ENCODE data around the gene ZNF556. TPM values are rescaled to one million over a fixed set of nuclear protein-coding genes. Genes with fewer than 3 reads are reported as not detected.

ZNF556 gene
- polyA plus RNA-seq, 1 donor (not counting 4 experiments of a cell fraction or from before 2014, with no cell fraction given), result 0.01 TPM

DNA sequence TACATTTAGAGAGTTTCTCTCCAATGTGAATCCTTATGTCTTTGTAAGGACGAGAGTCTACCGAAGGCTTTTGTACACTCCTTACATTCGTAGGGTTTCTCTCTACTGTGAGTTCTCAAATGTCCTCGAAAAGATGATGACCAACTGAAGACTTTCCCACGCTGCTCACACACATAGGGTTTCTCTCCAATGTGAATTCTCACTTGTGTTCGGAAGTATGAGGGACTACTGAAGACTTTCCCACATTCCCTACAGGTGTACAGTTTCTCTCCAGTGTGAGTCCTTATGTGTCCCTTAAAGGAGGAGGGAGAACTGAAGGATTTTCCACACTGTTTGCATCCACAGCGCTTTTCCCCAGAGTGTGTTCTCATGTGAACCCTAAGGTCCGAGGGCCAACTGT is 29.6 kb downstream of the ZNF556 start:
- Histone ChIP-seq H3K79me2 (ENCODE audit: control insufficient read depth, insufficient read depth, low read length) (peaks cover 5% of the 10 kb centered on the region), H3K27ac (ENCODE audit: control insufficient read depth, insufficient read depth, low read length) (no peak overlapping the region), H3K27me3 (ENCODE audit: control insufficient read depth, extremely low read depth, insufficient read depth, low read length) (no peaks in the 10 kb centered on the region), H3K36me3 (ENCODE audit: control insufficient read depth in 2 of 2, extremely low read depth in 1 of 2, insufficient read depth in 2 of 2, low read length in 2 of 2) (no peaks in the 10 kb centered on the region), H3K9me1 (ENCODE audit: control insufficient read depth, extremely low read depth, insufficient read depth, low read length) (no peaks in the 10 kb centered on the region), H3K4me1 (ENCODE audit: control insufficient read depth, extremely low read depth, insufficient read depth, low read length) (peaks cover under 1% of the 10 kb centered on the region), H3K4me3 (ENCODE audit: control insufficient read depth in 2 of 3, extremely low read depth in 1 of 3, insufficient read depth in 2 of 3, low read depth in 1 of 3, low read length in 3 of 3) (no peak overlapping the region), H2AFZ (ENCODE audit: control insufficient read depth, low read length) (no peak overlapping the region), H4K20me1 (ENCODE audit: control insufficient read depth, extremely low read depth, insufficient read depth, low read length) (no peaks in the 10 kb centered on the region), H3K9me3 (ENCODE audit: control insufficient read depth, low read depth, low read length) (peaks cover 4% of the 10 kb centered on the region), H3K4me2 (ENCODE audit: control insufficient read depth, extremely low read depth, insufficient read depth, low read depth, low read length) (no peak overlapping the region), H3K9ac (ENCODE audit: control insufficient read depth, extremely low read depth, insufficient read depth, low read length) (no peak overlapping the region)
- no peak for FAIRE-seq
- dilution Hi-C loops (cut with MboI; ENCODE audit: extremely low pct_ligation_motif_present, low sequenced_read_pairs), result no loop called here
- DNase-seq (ENCODE audit: low read depth, low spot score), result no peak
- TF ChIP-seq EZH2 (IDR thresholded peaks at IDR 0.05; ENCODE audit: low read length), result no peak
- no peak for TF ChIP-seq CTCF (optimal IDR thresholded peaks at IDR 0.05 in 1 of 3, IDR thresholded peaks at IDR 0.05 in 1 of 3, conservative IDR thresholded peaks at IDR 0.05 in 1 of 3; ENCODE audit: extremely low read depth in 1 of 3, insufficient read depth in 2 of 3, low read length in 3 of 3)

DNA sequence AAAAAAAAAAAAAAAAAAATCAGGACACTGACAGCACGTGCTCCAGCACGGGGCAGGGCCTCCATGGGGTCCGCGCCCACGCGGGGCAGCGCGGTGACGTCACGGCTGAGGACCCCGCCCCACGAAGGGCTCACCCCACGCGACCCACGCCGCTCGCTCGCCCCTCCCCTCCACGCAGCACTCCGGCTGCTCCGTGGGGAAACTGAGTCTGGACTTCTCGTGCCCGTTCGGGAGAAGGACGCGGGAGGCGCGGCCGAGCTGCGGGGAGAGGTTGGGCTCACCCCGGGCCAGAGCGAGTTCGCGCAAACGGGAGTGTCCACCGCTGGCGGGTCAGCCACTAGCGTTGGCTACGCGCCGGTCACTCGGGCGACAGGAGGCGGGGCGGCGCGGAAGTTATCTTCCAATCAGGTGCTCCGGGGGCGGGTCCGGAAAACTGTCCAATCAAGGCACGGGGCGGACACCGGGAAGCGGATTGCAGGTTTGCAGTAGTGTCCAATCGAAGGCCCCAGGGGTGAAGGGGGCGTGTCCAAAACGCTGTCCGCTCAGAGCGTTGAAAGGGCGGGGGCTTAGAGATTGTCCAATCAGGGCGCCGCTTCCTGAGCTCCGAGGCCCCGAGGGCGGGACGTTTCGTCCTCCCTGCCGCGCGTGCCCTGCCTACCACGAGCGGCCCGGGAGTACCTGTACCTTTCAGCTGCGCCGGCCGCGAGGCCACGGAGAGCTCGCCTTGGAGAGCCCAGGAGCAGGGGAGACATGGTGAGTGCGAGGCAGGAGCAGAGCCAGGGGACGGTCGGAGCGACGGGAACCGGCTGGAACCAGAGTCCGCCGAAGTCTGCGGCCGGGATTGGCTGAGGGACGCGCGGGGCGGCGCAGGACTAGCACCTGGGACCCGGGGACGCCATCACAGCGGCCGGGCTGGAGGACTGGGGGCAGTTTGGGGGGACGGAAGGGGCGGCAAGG is 33.4 kb downstream of the ZNF556 start, which contains the start of gene ZNF57:
Gene ZNF57 (plus strand): TSS at position 633 of the 957 bp plus-strand sequence. CDS start 118 bp downstream, at position 751.
- H3K4me3 ChIP-seq (ENCODE audit: control insufficient read depth in 2 of 3, extremely low read depth in 1 of 3, insufficient read depth in 2 of 3, low read depth in 1 of 3, low read length in 3 of 3), result peak within 1 kb of the TSS; percentile 73 to 94 (median 79)
- dilution Hi-C loops (cut with MboI; ENCODE audit: extremely low pct_ligation_motif_present, low sequenced_read_pairs), result no loop called here
- peak within 1 kb of the TSS; percentile 94 for H2AFZ ChIP-seq (ENCODE audit: control insufficient read depth, low read length)
- H3K4me2 ChIP-seq (ENCODE audit: control insufficient read depth, extremely low read depth, insufficient read depth, low read depth, low read length), result peak within 1 kb of the TSS; percentile 94
- peaks cover 12% of the 10 kb centered on the region for H3K4me1 ChIP-seq (ENCODE audit: control insufficient read depth, extremely low read depth, insufficient read depth, low read length)
- H3K9me1 ChIP-seq (ENCODE audit: control insufficient read depth, extremely low read depth, insufficient read depth, low read length), result no peaks in the 10 kb centered on the region
- H3K9me3 ChIP-seq (ENCODE audit: control insufficient read depth, low read depth, low read length), result peaks cover 4% of the 10 kb centered on the region
- H3K9ac ChIP-seq (ENCODE audit: control insufficient read depth, extremely low read depth, insufficient read depth, low read length), result peak within 1 kb of the TSS; percentile 82
- FAIRE-seq (peak; percentile 57), DNase-seq (ENCODE audit: low read depth, low spot score) (peak; percentile 96)
- H3K27me3 ChIP-seq (ENCODE audit: control insufficient read depth, extremely low read depth, insufficient read depth, low read length), result no peaks in the 10 kb centered on the region
- peaks cover 0 to 2% of the 10 kb centered on the region in 2 experiments for H3K36me3 ChIP-seq (ENCODE audit: control insufficient read depth in 2 of 2, extremely low read depth in 1 of 2, insufficient read depth in 2 of 2, low read length in 2 of 2)
- no peak for TF ChIP-seq EZH2 (IDR thresholded peaks at IDR 0.05; ENCODE audit: low read length)
- TF ChIP-seq CTCF (optimal IDR thresholded peaks at IDR 0.05 in 1 of 3, IDR thresholded peaks at IDR 0.05 in 1 of 3, conservative IDR thresholded peaks at IDR 0.05 in 1 of 3; ENCODE audit: extremely low read depth in 1 of 3, insufficient read depth in 2 of 3, low read length in 3 of 3), result no peak
- H4K20me1 ChIP-seq (ENCODE audit: control insufficient read depth, extremely low read depth, insufficient read depth, low read length), result no peaks in the 10 kb centered on the region
- peak within 1 kb of the TSS; percentile 75 for H3K27ac ChIP-seq (ENCODE audit: control insufficient read depth, insufficient read depth, low read length)
- peaks cover 39% of the 10 kb centered on the region for H3K79me2 ChIP-seq (ENCODE audit: control insufficient read depth, insufficient read depth, low read length)
